SK-N-SH (cell line): ENCODE results near the gene ST7. TPM values are rescaled to one million over a fixed set of nuclear protein-coding genes. Genes with fewer than 3 reads are reported as not detected.

Experiments
- CTCF ChIA-PET: fragments of 300-600, 350-600 bp; formaldehyde crosslinking; extraction: SDS; loops from one replicate; lab custom pipeline; 2021; lab: Yijun Ruan, JAX
- POLR2A ChIA-PET: fragments of 350-600 bp; sonication (Branson Sonifier 250); formaldehyde crosslinking; extraction: SDS; loops from one replicate; lab custom pipeline; 2020; ENCODE audit warnings: antibody characterized with exemption, inconsistent platforms; lab: Yijun Ruan, JAX
- DNase-seq: peaks from one replicate; pipeline ENCODE4 v3.0.0; 2012
- H2AFZ ChIP-seq: fragments of 200-600 bp; sonication (generic); 2 replicates; pipeline ENCODE4 v1.8.1; 2016; ENCODE audit warnings: antibody characterized with exemption, mild to moderate bottlenecking, low read depth
- H3F3A ChIP-seq: fragments of 200-600 bp; sonication (generic); replicated peaks from 2 replicates; pipeline ENCODE3; 2016; ENCODE audit warnings: antibody characterized with exemption, mild to moderate bottlenecking; ENCODE audit not compliant: insufficient read depth
- H3K27ac ChIP-seq, 2 experiments: fragments of 200-500 bp in 1 of 2; fragments of 200-600 bp in 1 of 2; sonication (Bioruptor generic) in 1 of 2; sonication (generic), shearing (Covaris generic) in 1 of 2; 2 replicates each; pipeline versions ENCODE4 v1.5.1 to v1.6.1; 2014 to 2016; ENCODE audit warnings: low read depth in 2 of 2, inconsistent platforms in 1 of 2, low read length in 1 of 2, mild to moderate bottlenecking in 1 of 2, mixed read lengths in 1 of 2
- H3K27me3 ChIP-seq: fragments of 200-600 bp; sonication (generic), shearing (Covaris generic); 2 replicates; pipeline ENCODE4 v1.6.1; 2016; ENCODE audit warnings: mixed run types; ENCODE audit not compliant: insufficient read depth
- H3K36me3 ChIP-seq, 2 experiments: fragments of 200-500 bp in 1 of 2; fragments of 200-600 bp in 1 of 2; sonication (Bioruptor generic) in 1 of 2; sonication (generic) in 1 of 2; replicated peaks in 1 of 2; 2 replicates each; pipeline versions ENCODE3 to v1.5.1; 2014 to 2016; ENCODE audit warnings: low read length in 1 of 2, mild to moderate bottlenecking in 1 of 2; ENCODE audit not compliant: insufficient read depth in 2 of 2, control insufficient read depth in 1 of 2
- H3K4me1 ChIP-seq, 2 experiments: fragments of 200-500 bp in 1 of 2; fragments of 200-600 bp in 1 of 2; sonication (Bioruptor generic) in 1 of 2; sonication (generic), shearing (Covaris generic) in 1 of 2; 2 replicates each; pipeline versions ENCODE4 v1.5.1 to v1.6.1; 2014 to 2016; ENCODE audit warnings: low read depth in 1 of 2, low read length in 1 of 2, mixed run types in 1 of 2; ENCODE audit not compliant: insufficient read depth in 2 of 2, control insufficient read depth in 1 of 2
- H3K4me2 ChIP-seq: fragments of 200-600 bp; sonication (generic), shearing (Covaris generic); 2 replicates; pipeline ENCODE4 v1.6.1; 2017; ENCODE audit warnings: mixed run types
- H3K4me3 ChIP-seq, 2 experiments: fragments of 200-500 bp in 1 of 2; fragments of 200-600 bp in 1 of 2; sonication (Bioruptor generic) in 1 of 2; sonication (generic), shearing (Covaris generic) in 1 of 2; 2 replicates each; pipeline versions ENCODE4 v1.5.1 to v1.8.1; 2014 to 2016; ENCODE audit warnings: low read depth in 2 of 2, inconsistent platforms in 1 of 2, low read length in 1 of 2, mild to moderate bottlenecking in 1 of 2, mixed read lengths in 1 of 2, moderate library complexity in 1 of 2
- H3K79me2 ChIP-seq: fragments of 200-600 bp; sonication (generic); 2 replicates; pipeline ENCODE4 v1.8.1; 2017; ENCODE audit warnings: mild to moderate bottlenecking; ENCODE audit not compliant: insufficient read depth
- H3K9ac ChIP-seq: fragments of 200-600 bp; sonication (generic); 2 replicates; pipeline ENCODE4 v1.6.1; 2017; ENCODE audit warnings: mixed run types
- H3K9me2 ChIP-seq: fragments of 200-600 bp; sonication (generic); 2 replicates; pipeline ENCODE4 v1.6.1; 2017; ENCODE audit warnings: mixed run types
- H3K9me3 ChIP-seq: fragments of 200-600 bp; sonication (generic); 2 replicates; pipeline ENCODE4 v1.6.1; 2017; ENCODE audit warnings: mixed run types, mild to moderate bottlenecking, moderate library complexity
- H4K20me1 ChIP-seq: fragments of 200-600 bp; sonication (generic); 2 replicates; pipeline ENCODE4 v1.6.1; 2017; ENCODE audit warnings: mild to moderate bottlenecking, mixed run types; ENCODE audit not compliant: insufficient read depth
- FOXJ3 ChIP-seq: sonication (generic); formaldehyde crosslinking; IDR thresholded peaks from 2 replicates; pipeline ENCODE4 v1.5.1; 2020; ENCODE audit warnings: mild to moderate bottlenecking, missing genetic modification reagents
- SMC3 ChIP-seq: IDR thresholded peaks from 2 replicates; pipeline ENCODE4 v1.6.1; 2012; ENCODE audit warnings: low read depth, low read length, improper control_type of control experiment
- TAF1 ChIP-seq: IDR thresholded peaks from 2 replicates; pipeline ENCODE4 v1.6.1; 2012; ENCODE audit warnings: low read depth, mild to moderate bottlenecking, low read length, moderate library complexity, borderline replicate concordance
- WGBS: methylation state at CpG from one replicate; pipeline ENCODE4 v1.1.6; 2017; ENCODE audit warnings: low lambda C conversion rate; 5-methylcytosine and 5-hydroxymethylcytosine counted together
- polyA plus RNA-seq, 3 experiments: library from polyadenylated mRNA; depleted of rRNA; stranded (reverse); fragments of >200 nt; gene quantifications; 2 replicates each; pipeline ENCODE4 v1.2.3, GENCODE V29; 2012
- TF ChIP-seq, protein P1 (sequence below): IDR thresholded peaks from 2 replicates; pipeline ENCODE4 v1.4.0; 2012; ENCODE audit warnings: low read depth, borderline replicate concordance
- TF ChIP-seq, protein P2 (sequence below): IDR thresholded peaks from 2 replicates; pipeline ENCODE4 v1.4.0; 2012; ENCODE audit warnings: low read depth, borderline replicate concordance
- TF ChIP-seq, protein P3 (sequence below): IDR thresholded peaks from 2 replicates; pipeline ENCODE4 v1.6.1; 2012; ENCODE audit warnings: mild to moderate bottlenecking, low read depth, low read length, moderate library complexity

Gene ST7
- polyA plus RNA-seq, 1 of the 3 experiments (the other 2 are of a cell fraction) = 23.5 TPM

DNA sequence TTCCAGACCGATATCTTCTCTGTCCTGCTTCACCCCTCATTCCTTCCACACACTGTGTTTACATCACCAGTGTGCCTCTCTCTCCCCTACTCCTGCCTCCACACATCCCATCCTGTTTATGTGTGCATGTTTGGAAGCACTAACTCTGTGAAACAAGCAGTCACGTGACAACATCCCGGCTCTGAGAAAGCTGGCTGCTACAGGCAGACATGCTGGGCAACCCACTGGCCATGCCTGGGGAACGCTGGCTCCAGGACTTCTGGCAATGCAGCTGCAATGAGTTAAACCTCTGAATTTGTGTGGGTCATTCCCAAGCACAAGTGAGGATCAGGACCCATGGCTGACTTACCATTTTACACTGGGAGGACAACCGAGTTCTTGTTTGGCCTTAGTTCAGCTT is 295.5 kb downstream of the ST7 start:
- no peaks in the 10 kb centered on the region for H3K36me3 ChIP-seq
- no peak overlapping the region for H3K27ac ChIP-seq
- TF ChIP-seq, protein P1, sequence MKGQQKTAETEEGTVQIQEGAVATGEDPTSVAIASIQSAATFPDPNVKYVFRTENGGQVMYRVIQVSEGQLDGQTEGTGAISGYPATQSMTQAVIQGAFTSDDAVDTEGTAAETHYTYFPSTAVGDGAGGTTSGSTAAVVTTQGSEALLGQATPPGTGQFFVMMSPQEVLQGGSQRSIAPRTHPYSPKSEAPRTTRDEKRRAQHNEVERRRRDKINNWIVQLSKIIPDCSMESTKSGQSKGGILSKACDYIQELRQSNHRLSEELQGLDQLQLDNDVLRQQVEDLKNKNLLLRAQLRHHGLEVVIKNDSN = peak; percentile 79; the same call in 1 of the 2 replicates
- TF ChIP-seq, protein P2, sequence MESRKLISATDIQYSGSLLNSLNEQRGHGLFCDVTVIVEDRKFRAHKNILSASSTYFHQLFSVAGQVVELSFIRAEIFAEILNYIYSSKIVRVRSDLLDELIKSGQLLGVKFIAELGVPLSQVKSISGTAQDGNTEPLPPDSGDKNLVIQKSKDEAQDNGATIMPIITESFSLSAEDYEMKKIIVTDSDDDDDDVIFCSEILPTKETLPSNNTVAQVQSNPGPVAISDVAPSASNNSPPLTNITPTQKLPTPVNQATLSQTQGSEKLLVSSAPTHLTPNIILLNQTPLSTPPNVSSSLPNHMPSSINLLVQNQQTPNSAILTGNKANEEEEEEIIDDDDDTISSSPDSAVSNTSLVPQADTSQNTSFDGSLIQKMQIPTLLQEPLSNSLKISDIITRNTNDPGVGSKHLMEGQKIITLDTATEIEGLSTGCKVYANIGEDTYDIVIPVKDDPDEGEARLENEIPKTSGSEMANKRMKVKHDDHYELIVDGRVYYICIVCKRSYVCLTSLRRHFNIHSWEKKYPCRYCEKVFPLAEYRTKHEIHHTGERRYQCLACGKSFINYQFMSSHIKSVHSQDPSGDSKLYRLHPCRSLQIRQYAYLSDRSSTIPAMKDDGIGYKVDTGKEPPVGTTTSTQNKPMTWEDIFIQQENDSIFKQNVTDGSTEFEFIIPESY = no peak
- no peak overlapping the region for H3K4me3 ChIP-seq
- H3K27me3 ChIP-seq = no peaks in the 10 kb centered on the region
- H2AFZ ChIP-seq = peak overlapping the region; percentile 10; the same call in 1 of the 2 replicates
- H3K4me2 ChIP-seq = no peak overlapping the region
- H3K9ac ChIP-seq = no peak overlapping the region
- POLR2A ChIA-PET = no interaction called here
- no peaks in the 10 kb centered on the region for H3K9me2 ChIP-seq
- no peaks in the 10 kb centered on the region for H4K20me1 ChIP-seq
- DNase-seq = no peak
- H3K79me2 ChIP-seq = no peaks in the 10 kb centered on the region
- H3F3A ChIP-seq = peaks cover 4% of the 10 kb centered on the region
- H3K4me1 ChIP-seq = peaks cover 0 to 5% of the 10 kb centered on the region in 2 experiments; a peak in 1 of 4 replicates
- CTCF ChIA-PET = interaction anchor here (1.4 kb wide), 1 partner anchor 36 kb away, joined by 3 read pairs; no protein-coding TSS in a partner anchor
- WGBS = 38% methylated on average over 5 of the region's 5 CpGs
- 0 out of 2 replicates have a peak, but pooled peaks cover 6% of the 10 kb centered on the region for H3K9me3 ChIP-seq

GRCh38 chr7:117249696-117250095 is 296.4 kb downstream of the ST7 start:
- Histone ChIP-seq H3K4me2 (no peak overlapping the region), H3K9ac (no peak overlapping the region), H3F3A (peaks cover 4% of the 10 kb centered on the region), H3K79me2 (no peaks in the 10 kb centered on the region), H2AFZ (no peak overlapping the region; the same call in 1 of the 2 replicates)
- POLR2A ChIA-PET = no interaction called here
- 66% methylated on average over 5 of the region's 5 CpGs for WGBS
- TF ChIP-seq SMC3 (no peak), FOXJ3 (CRISPR knock-in tag) (no peak), TAF1 (no peak)
- TF ChIP-seq, protein P3, sequence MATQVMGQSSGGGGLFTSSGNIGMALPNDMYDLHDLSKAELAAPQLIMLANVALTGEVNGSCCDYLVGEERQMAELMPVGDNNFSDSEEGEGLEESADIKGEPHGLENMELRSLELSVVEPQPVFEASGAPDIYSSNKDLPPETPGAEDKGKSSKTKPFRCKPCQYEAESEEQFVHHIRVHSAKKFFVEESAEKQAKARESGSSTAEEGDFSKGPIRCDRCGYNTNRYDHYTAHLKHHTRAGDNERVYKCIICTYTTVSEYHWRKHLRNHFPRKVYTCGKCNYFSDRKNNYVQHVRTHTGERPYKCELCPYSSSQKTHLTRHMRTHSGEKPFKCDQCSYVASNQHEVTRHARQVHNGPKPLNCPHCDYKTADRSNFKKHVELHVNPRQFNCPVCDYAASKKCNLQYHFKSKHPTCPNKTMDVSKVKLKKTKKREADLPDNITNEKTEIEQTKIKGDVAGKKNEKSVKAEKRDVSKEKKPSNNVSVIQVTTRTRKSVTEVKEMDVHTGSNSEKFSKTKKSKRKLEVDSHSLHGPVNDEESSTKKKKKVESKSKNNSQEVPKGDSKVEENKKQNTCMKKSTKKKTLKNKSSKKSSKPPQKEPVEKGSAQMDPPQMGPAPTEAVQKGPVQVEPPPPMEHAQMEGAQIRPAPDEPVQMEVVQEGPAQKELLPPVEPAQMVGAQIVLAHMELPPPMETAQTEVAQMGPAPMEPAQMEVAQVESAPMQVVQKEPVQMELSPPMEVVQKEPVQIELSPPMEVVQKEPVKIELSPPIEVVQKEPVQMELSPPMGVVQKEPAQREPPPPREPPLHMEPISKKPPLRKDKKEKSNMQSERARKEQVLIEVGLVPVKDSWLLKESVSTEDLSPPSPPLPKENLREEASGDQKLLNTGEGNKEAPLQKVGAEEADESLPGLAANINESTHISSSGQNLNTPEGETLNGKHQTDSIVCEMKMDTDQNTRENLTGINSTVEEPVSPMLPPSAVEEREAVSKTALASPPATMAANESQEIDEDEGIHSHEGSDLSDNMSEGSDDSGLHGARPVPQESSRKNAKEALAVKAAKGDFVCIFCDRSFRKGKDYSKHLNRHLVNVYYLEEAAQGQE = no peak
- TF ChIP-seq, protein P2 = no peak
- TF ChIP-seq, all 33 proteins: peak for 0
- Histone ChIP-seq H3K4me1 (peaks cover 0 to 5% of the 10 kb centered on the region in 2 experiments; a peak in 1 of 4 replicates), H3K36me3 (no peaks in the 10 kb centered on the region), H4K20me1 (no peaks in the 10 kb centered on the region), H3K4me3 (no peak overlapping the region), H3K9me3 (no peaks in the 10 kb centered on the region), H3K27ac (no peak overlapping the region), H3K9me2 (no peaks in the 10 kb centered on the region), H3K27me3 (no peaks in the 10 kb centered on the region)
- no peak for DNase-seq
- CTCF ChIA-PET = interaction anchor here (1.4 to 1.5 kb wide), 3 partner anchors 12 to 37 kb away, joined by 3 to 4 read pairs (median 3); no protein-coding TSS in a partner anchor
